ENCODE measurements around the gene LRIG1.
A peak's percentile ranks its signal among the peaks of the same experiment; 100 is the strongest.
"Not testable (repeated sequence)": the region's sequence is repeated elsewhere in the genome, so short reads cannot be mapped to it uniquely, and the experiment has no call there.

Gene LRIG1

DNA sequence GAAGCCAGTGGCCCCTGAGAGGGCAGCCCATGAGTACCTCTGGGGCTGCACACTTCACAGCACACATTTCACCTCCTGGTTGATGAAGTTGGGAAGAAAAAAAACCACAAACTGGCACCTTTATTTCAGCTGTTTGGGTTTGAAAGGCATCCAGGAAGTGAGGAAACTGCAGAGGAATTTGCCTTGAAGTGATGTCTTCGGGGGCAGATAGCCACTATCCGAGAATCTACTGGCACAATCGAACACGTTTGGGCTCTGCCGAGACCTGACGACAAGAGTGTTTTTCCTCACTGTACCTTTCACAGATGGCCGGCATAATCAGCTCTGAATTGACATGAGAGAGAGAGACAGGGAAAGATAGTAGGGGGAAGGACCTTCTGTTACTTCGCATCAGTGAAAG lies 59.7 kb downstream of the LRIG1 start:
- DNase-seq = peak; percentile 27

DNA sequence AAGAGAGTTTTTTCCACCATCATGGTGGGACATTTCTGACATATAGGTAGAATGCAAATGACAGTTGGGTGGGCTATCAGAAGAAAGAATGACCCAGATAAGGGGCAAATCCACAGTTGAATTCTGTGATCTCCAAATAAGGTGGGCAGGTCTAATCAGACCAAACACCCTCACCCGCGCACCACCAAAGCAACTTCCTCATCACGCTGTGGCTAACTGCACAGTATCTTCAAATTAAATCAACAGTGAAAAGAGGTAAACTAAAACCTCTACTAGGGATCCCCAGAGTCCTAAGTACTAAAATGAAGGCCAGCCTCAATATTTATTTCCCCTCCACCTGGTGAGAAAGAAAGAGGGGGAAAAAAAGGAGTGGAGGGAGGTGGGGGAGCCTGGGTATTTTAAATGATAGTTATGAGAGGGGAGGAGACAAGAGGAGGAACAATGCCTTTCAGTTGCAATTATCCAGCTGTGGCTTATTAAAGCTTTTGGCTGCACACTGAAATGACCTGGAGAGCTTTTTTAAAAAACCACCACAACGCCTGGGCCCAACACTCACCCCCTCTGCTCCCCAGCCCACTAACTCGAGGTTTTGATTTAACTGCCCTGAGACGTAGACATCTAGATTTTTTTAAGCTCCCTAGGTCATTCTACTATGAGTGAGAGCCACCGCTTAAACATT lies 61.0 kb downstream of the LRIG1 start:
- no peak for DNase-seq

DNA sequence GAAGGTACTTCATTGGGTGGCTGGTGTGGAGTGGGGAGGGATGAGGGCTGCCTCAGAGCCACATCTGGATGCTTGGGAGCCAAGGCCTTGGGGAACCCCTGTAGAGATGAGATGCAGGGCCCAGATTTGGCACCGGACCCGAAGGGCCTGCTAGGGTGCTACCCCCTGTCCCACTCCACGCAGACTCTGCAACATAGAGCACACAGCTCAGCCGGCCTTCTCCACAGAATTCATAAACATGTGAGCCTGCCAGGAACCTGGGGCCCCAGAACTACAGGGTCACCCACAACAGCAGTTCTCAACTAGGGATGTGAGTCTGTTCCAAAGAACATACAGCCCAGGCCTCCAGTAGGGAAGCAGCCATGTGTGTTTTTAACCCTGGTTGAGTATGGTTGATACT lies 62.8 kb downstream of the LRIG1 start:
- no peak for DNase-seq

- no peak for DNase-seq
Measured at GRCh38 chr3:66437341-66437929, 63.4 kb downstream of the LRIG1 start.

GRCh38 chr3:66435989-66436388 lies 64.8 kb downstream of the LRIG1 start:
- DNase-seq = no peak

- no peak for DNase-seq
Measured at GRCh38 chr3:66434726-66435125, 66.1 kb downstream of the LRIG1 start.

- DNase-seq = no peak
Measured at GRCh38 chr3:66433522-66433782, 67.4 kb downstream of the LRIG1 start.

- no peak for DNase-seq
Measured at GRCh38 chr3:66432767-66433521, 67.9 kb downstream of the LRIG1 start.

GRCh38 chr3:66432041-66432766 lies 68.6 kb downstream of the LRIG1 start:
- no peak for DNase-seq

DNA sequence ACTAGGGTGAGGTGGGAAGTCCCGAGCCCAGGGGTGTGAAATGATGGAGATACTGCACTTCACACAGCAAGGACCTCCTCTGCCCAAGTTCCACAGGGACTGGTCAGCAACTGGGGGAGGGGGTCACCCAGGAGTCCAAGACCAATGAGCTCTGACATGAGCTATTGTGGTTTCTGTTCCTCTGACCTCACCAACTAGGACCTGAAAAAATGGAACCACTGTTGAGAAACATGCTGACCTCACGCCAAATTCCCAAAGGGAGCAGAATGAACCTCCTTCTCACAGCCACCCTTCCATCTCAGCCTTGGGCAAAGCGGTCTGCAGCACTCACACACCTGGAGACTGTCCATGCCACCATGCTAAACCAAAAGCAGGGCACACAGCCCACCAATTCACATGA lies 69.3 kb downstream of the LRIG1 start:
- no peak for DNase-seq

DNA sequence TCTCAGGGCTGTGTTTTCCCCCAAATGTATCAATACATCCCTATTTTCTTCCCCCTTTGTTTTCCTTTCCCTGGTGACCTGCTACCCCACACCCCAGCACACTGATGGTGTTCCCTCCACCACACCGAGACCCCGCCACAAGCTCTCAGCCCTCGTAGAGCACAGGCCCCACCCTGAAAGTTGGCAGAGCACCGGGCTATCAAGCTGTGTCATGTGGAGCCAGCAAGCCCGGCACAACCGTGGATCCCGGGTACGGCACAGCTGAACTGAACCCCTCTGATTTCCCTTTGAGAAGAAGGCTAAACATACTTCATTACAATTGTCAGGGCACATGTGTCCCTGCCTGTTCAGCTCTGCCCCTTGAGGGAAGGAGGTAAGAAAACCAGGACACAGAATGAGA lies 69.9 kb downstream of the LRIG1 start:
- DNase-seq = no peak

DNA sequence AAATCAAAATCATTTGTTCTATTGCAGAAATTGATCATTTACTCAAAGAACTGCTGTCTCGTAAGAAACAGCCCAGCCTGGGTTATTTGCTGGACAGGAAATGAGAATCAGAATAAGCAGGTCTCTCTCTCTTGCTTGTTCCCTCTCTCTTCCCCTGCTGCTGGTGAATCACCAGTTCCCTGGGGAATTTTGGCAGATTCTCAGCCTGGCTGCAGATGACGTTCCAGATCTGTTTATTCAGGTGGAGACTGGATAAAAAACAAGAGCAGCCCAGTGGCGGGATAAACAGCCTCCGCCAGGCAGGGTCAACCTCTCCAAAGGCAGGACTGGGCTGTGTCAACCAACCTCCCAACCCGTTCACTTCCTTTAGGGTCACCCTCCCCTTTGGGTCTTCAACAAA lies 72.1 kb downstream of the LRIG1 start:
- DNase-seq = peak; percentile 87

DNA sequence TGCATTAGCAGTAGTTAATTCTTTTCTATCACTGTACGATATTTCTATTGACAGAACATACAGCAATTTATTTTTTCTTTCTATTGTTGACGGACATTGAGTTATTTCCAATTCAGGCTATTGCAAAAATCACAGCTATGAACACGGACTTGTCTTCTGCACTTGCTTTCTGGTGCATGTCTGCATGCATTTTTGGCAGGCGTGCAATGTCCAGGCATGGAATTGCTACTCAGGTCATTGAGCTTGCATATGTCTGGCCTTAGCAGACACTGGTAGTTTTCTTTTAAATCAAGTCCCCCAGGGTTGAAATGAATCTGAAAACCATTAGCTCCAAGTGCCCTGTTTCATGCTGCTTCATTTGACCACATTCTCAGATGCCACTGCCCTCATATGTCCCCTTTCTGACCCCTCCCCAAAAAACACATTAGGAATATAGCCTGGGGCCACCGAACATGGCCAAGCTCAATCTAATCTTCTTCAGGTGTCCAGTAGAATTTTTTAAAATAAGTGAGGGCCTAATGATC lies 72.8 kb downstream of the LRIG1 start:
- DNase-seq = no peak

GRCh38 chr3:66427352-66427751 lies 73.5 kb downstream of the LRIG1 start:
- no peak for DNase-seq

GRCh38 chr3:66426135-66426534 lies 74.7 kb downstream of the LRIG1 start:
- no peak for DNase-seq

- no peak for DNase-seq
Measured at GRCh38 chr3:66425576-66426114, 75.2 kb downstream of the LRIG1 start.

- DNase-seq = no peak
Measured at GRCh38 chr3:66425032-66425431, 75.8 kb downstream of the LRIG1 start.

- no peak for DNase-seq
Measured at GRCh38 chr3:66423791-66424190, 77.0 kb downstream of the LRIG1 start.

GRCh38 chr3:66421893-66422292 lies 78.9 kb downstream of the LRIG1 start:
- DNase-seq = not testable (repeated sequence)

- not testable (repeated sequence) for DNase-seq
Measured at GRCh38 chr3:66421144-66421543, 79.7 kb downstream of the LRIG1 start.

DNA sequence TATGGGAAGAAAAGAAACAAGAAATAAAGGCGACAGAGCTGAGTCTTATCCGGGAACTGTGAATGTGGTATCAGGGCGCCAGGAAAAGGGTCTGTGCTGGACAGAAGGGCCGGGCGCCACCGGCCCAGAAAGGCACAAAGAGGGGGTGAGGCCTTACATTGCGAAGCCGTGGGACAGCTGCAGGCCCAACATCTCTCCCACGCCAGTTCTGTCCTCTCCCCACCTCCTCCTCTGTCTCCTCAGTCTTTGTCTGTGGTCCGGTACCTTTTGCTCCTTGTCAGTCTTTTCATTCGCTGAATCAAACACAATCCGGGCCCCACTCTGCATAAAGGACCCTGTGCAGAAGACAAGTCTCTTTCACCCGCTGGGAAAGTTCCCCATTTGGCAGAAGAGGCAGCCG lies 81.8 kb downstream of the LRIG1 start:
- no peak for DNase-seq

GRCh38 chr3:66418475-66418931 lies 82.3 kb downstream of the LRIG1 start:
- no peak for DNase-seq

Data from kidney glomerular epithelial cell (primary cell).